ENCODE data around the gene MRC2.

DNA sequence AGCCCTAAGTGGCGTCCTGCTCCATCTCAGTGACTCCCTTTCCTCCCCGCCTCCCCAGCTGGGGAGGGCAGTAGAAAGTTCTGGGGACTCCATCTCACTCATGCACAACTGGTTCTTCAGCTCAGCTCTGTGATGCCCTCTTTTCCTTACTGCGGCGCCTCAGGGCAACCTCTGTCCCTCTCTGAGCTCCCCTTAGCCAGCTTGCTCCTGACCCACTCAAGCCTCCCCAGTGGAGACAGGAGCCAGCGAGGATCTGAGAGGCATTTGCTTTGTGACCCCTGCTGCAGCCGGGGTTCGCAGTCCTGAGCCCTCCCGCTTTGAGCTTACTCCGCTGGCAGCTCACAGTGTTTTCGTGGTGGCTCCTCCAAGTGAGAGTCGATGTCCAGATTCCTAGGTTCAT lies 6.2 kb upstream of the MRC2 start:
- TF ChIP-seq, protein P1, sequence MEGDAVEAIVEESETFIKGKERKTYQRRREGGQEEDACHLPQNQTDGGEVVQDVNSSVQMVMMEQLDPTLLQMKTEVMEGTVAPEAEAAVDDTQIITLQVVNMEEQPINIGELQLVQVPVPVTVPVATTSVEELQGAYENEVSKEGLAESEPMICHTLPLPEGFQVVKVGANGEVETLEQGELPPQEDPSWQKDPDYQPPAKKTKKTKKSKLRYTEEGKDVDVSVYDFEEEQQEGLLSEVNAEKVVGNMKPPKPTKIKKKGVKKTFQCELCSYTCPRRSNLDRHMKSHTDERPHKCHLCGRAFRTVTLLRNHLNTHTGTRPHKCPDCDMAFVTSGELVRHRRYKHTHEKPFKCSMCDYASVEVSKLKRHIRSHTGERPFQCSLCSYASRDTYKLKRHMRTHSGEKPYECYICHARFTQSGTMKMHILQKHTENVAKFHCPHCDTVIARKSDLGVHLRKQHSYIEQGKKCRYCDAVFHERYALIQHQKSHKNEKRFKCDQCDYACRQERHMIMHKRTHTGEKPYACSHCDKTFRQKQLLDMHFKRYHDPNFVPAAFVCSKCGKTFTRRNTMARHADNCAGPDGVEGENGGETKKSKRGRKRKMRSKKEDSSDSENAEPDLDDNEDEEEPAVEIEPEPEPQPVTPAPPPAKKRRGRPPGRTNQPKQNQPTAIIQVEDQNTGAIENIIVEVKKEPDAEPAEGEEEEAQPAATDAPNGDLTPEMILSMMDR (IDR thresholded peaks at IDR 0.05): no peak
- no peak for TF ChIP-seq POLR2A (IDR thresholded peaks at IDR 0.05)
- TF ChIP-seq EP300 (IDR thresholded peaks at IDR 0.05): no peak
- no peak for TF ChIP-seq POLR2AphosphoS5 (IDR thresholded peaks at IDR 0.05)

All from gastroesophageal sphincter (tissue), 3 donors.